Liver (tissue), 9 donors: ENCODE measurements around the gene TBCD. TPM values are rescaled to one million over a fixed set of nuclear protein-coding genes. Genes with fewer than 3 reads are reported as not detected.

Source experiments
- DNase-seq: peaks from one replicate; pipeline ENCODE4 v3.0.0-alpha.2; 2017; ENCODE audit warnings: low spot score
- H3K27ac ChIP-seq, 2 donors: one replicate each; pipeline ENCODE4 v1.7.0; 2013; ENCODE audit warnings: inconsistent platforms in 2 of 2, low read length in 2 of 2, control low read depth in 1 of 2, low read depth in 1 of 2, mild to moderate bottlenecking in 1 of 2
- H3K27me3 ChIP-seq, 4 donors: one replicate each; pipeline versions ENCODE4 v1.6.1 to v1.7.0; 2013; ENCODE audit warnings: low read length in 3 of 4, inconsistent platforms in 1 of 4, mild to moderate bottlenecking in 1 of 4, moderate library complexity in 1 of 4; ENCODE audit not compliant: control insufficient read depth in 4 of 4, insufficient read depth in 4 of 4
- H3K36me3 ChIP-seq, 4 donors: one replicate each; pipeline versions ENCODE4 v1.6.1 to v1.7.0; 2013; ENCODE audit warnings: low read length in 3 of 4, mild to moderate bottlenecking in 3 of 4, low read depth in 1 of 4, moderate library complexity in 1 of 4; ENCODE audit not compliant: control insufficient read depth in 4 of 4, insufficient read depth in 3 of 4
- H3K4me1 ChIP-seq, 4 donors: one replicate each; pipeline versions ENCODE4 v1.6.1 to v1.7.0; 2013; ENCODE audit warnings: low read length in 3 of 4, mild to moderate bottlenecking in 3 of 4, moderate library complexity in 1 of 4; ENCODE audit not compliant: control insufficient read depth in 4 of 4, insufficient read depth in 4 of 4
- H3K4me3 ChIP-seq, 3 donors: one replicate each; pipeline versions ENCODE4 v1.6.1 to v1.7.0; 2013; ENCODE audit warnings: low read length in 3 of 3, control low read depth in 1 of 3, low read depth in 1 of 3, mild to moderate bottlenecking in 1 of 3
- H3K9ac ChIP-seq, 2 donors: one replicate each; pipeline ENCODE4 v1.7.0; 2013; ENCODE audit warnings: low read length in 2 of 2, mild to moderate bottlenecking in 2 of 2, moderate library complexity in 2 of 2, control low read depth in 1 of 2, low read depth in 1 of 2
- H3K9me3 ChIP-seq, 4 donors: one replicate each; pipeline versions ENCODE4 v1.6.1 to v1.7.0; 2013; ENCODE audit warnings: low read length in 3 of 4; ENCODE audit not compliant: control insufficient read depth in 4 of 4
- EGR1 ChIP-seq, 2 donors: IDR thresholded peaks; 2 replicates each; pipeline ENCODE4 v1.6.1; 2016 to 2018; ENCODE audit warnings: antibody characterized with exemption in 2 of 2, low read depth in 2 of 2
- FOXA1 ChIP-seq: IDR thresholded peaks from 2 replicates; pipeline ENCODE4 v1.6.1; 2016; ENCODE audit warnings: antibody characterized with exemption
- FOXA2 ChIP-seq: IDR thresholded peaks from 2 replicates; pipeline ENCODE4 v1.6.1; 2016; ENCODE audit warnings: antibody characterized with exemption
- GABPA ChIP-seq, 2 donors: IDR thresholded peaks in 1 of 2; conservative IDR thresholded peaks in 1 of 2; 2 replicates each; pipeline ENCODE4 v1.6.1; 2016; ENCODE audit warnings: antibody characterized with exemption in 2 of 2, mild to moderate bottlenecking in 1 of 2, moderate library complexity in 1 of 2
- HNF4A ChIP-seq, 2 donors: conservative IDR thresholded peaks; 2 replicates each; pipeline ENCODE4 v1.6.1; 2016; ENCODE audit warnings: antibody characterized with exemption in 2 of 2, mild to moderate bottlenecking in 2 of 2
- HNF4G ChIP-seq: IDR thresholded peaks from 2 replicates; pipeline ENCODE4 v1.6.1; 2016; ENCODE audit warnings: antibody characterized with exemption
- JUND ChIP-seq, 2 donors: IDR thresholded peaks; 2 replicates each; pipeline ENCODE4 v1.6.1; 2016; ENCODE audit warnings: antibody characterized with exemption in 2 of 2
- MAX ChIP-seq: IDR thresholded peaks from 2 replicates; pipeline ENCODE4 v1.6.1; 2016; ENCODE audit warnings: antibody characterized with exemption
- NR2F2 ChIP-seq: IDR thresholded peaks from 2 replicates; pipeline ENCODE4 v1.6.1; 2016; ENCODE audit warnings: antibody characterized with exemption
- RAD21 ChIP-seq, 2 donors: IDR thresholded peaks; 2 replicates each; pipeline ENCODE4 v1.6.1; 2016; ENCODE audit warnings: antibody characterized with exemption in 2 of 2, mild to moderate bottlenecking in 2 of 2
- RXRA ChIP-seq, 2 donors: IDR thresholded peaks; 2 replicates each; pipeline ENCODE4 v1.6.1; 2017 to 2018; ENCODE audit warnings: antibody characterized with exemption in 2 of 2, mild to moderate bottlenecking in 1 of 2
- SP1 ChIP-seq: IDR thresholded peaks from 2 replicates; pipeline ENCODE4 v1.6.1; 2018; ENCODE audit warnings: antibody characterized with exemption, mild to moderate bottlenecking
- TAF1 ChIP-seq: conservative IDR thresholded peaks from 2 replicates; pipeline ENCODE4 v1.6.1; 2016; ENCODE audit warnings: antibody characterized with exemption, mild to moderate bottlenecking
- YY1 ChIP-seq: IDR thresholded peaks from 2 replicates; pipeline ENCODE4 v1.6.1; 2016; ENCODE audit warnings: antibody characterized with exemption, mild to moderate bottlenecking
- WGBS: extraction: QIAGEN DNeasy Blood & Tissue Kit; methylation state at CpG from one replicate; pipeline ENCODE4 v1.1.7; 2013; 5-methylcytosine and 5-hydroxymethylcytosine counted together
- polyA plus RNA-seq, 2 donors: library from polyadenylated mRNA; stranded (reverse) in 1 of 2; unstranded in 1 of 2; fragments of 200-250 nt in 1 of 2; fragments of >200 nt in 1 of 2; fragmentation: Nextera tagmentation in 1 of 2; extraction: Ambion mirVana in 1 of 2; gene quantifications; one replicate each; pipeline versions ENCODE4 v1.2.1 to v1.2.3, GENCODE V29; 2013 to 2015
- total RNA-seq, 2 donors: library from RNA; depleted of rRNA; stranded (reverse); fragments of >200 nt; gene quantifications; one replicate each; pipeline ENCODE4 v1.2.3, GENCODE V29; 2014
- TF ChIP-seq, protein P1 (sequence below): fragments of 150-350 bp; IDR thresholded peaks from 2 replicates; pipeline ENCODE4 v1.5.1; 2017; ENCODE audit warnings: improper control_type of control experiment, low read depth, low read length; ENCODE audit not compliant: missing input control
- TF ChIP-seq, protein P2 (sequence below): IDR thresholded peaks from 2 replicates; pipeline ENCODE4 v1.6.1; 2016; ENCODE audit warnings: antibody characterized with exemption, mild to moderate bottlenecking
- TF ChIP-seq, protein P3 (sequence below): IDR thresholded peaks from 2 replicates; pipeline ENCODE4 v1.6.1; 2016; ENCODE audit warnings: antibody characterized with exemption
- TF ChIP-seq, protein P4 (sequence below): IDR thresholded peaks from 2 replicates; pipeline ENCODE4 v1.6.1; 2016; ENCODE audit warnings: antibody characterized with exemption
- donor health status: healthy.
- donor health status: healthy.
- donor health status: healthy.
- donor health status: healthy.
- donor health status: healthy.

Gene TBCD
- total and polyA plus RNA-seq, 4 donors = 29.8 to 42.2 (median 33.0) TPM

DNA sequence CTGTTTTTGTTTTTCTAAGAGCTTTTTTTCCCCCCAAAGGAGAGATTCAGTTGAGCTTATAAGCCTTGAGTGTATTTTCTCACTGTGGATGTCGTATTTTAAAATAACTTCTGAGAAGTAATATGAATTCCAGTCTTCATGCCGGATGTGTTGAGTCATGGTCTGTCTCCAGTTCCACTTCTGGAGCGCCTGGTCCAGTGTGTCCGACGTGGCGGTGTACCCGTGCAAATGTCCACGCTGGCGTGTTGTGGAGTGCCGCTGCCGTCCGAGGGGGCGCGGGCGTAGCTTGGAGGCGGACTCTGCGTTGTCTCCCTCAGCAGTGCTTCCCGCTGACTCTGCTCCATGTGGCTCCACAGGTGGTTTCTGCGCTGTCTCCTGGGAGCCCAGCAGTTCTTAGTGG lies 148.9 kb downstream of the TBCD start:
- Histone ChIP-seq H3K4me1 (no peaks in the 10 kb centered on the region), H3K4me3 (no peak overlapping the region), H3K27ac (no peak overlapping the region), H3K9me3 (no peaks in the 10 kb centered on the region), H3K27me3 (no peaks in the 10 kb centered on the region), H3K36me3 (peaks cover 0 to 31% (median 9%) of the 10 kb centered on the region in 4 donors), H3K9ac (no peak overlapping the region)
- WGBS = 97% methylated on average over 19 of the region's 19 CpGs
- TF ChIP-seq HNF4A (conservative IDR thresholded peaks at IDR 0.05) = no peak
- no peak for TF ChIP-seq FOXA1
- no peak for TF ChIP-seq FOXA2
- TF ChIP-seq YY1 = no peak
- no peak for TF ChIP-seq RXRA (IDR thresholded peaks at IDR 0.05)
- TF ChIP-seq, protein P1, sequence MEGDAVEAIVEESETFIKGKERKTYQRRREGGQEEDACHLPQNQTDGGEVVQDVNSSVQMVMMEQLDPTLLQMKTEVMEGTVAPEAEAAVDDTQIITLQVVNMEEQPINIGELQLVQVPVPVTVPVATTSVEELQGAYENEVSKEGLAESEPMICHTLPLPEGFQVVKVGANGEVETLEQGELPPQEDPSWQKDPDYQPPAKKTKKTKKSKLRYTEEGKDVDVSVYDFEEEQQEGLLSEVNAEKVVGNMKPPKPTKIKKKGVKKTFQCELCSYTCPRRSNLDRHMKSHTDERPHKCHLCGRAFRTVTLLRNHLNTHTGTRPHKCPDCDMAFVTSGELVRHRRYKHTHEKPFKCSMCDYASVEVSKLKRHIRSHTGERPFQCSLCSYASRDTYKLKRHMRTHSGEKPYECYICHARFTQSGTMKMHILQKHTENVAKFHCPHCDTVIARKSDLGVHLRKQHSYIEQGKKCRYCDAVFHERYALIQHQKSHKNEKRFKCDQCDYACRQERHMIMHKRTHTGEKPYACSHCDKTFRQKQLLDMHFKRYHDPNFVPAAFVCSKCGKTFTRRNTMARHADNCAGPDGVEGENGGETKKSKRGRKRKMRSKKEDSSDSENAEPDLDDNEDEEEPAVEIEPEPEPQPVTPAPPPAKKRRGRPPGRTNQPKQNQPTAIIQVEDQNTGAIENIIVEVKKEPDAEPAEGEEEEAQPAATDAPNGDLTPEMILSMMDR = no peak
- TF ChIP-seq, protein P2, sequence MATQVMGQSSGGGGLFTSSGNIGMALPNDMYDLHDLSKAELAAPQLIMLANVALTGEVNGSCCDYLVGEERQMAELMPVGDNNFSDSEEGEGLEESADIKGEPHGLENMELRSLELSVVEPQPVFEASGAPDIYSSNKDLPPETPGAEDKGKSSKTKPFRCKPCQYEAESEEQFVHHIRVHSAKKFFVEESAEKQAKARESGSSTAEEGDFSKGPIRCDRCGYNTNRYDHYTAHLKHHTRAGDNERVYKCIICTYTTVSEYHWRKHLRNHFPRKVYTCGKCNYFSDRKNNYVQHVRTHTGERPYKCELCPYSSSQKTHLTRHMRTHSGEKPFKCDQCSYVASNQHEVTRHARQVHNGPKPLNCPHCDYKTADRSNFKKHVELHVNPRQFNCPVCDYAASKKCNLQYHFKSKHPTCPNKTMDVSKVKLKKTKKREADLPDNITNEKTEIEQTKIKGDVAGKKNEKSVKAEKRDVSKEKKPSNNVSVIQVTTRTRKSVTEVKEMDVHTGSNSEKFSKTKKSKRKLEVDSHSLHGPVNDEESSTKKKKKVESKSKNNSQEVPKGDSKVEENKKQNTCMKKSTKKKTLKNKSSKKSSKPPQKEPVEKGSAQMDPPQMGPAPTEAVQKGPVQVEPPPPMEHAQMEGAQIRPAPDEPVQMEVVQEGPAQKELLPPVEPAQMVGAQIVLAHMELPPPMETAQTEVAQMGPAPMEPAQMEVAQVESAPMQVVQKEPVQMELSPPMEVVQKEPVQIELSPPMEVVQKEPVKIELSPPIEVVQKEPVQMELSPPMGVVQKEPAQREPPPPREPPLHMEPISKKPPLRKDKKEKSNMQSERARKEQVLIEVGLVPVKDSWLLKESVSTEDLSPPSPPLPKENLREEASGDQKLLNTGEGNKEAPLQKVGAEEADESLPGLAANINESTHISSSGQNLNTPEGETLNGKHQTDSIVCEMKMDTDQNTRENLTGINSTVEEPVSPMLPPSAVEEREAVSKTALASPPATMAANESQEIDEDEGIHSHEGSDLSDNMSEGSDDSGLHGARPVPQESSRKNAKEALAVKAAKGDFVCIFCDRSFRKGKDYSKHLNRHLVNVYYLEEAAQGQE = no peak
- TF ChIP-seq EGR1 (IDR thresholded peaks at IDR 0.05; ENCODE audit: low read depth in 2 of 2) = no peak
- TF ChIP-seq, protein P3, sequence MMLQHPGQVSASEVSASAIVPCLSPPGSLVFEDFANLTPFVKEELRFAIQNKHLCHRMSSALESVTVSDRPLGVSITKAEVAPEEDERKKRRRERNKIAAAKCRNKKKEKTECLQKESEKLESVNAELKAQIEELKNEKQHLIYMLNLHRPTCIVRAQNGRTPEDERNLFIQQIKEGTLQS = no peak
- TF ChIP-seq TAF1 = no peak
- no peak for TF ChIP-seq MAX
- TF ChIP-seq SP1 = no peak
- no peak for TF ChIP-seq GABPA (IDR thresholded peaks at IDR 0.05 in 1 of 2, conservative IDR thresholded peaks at IDR 0.05 in 1 of 2)
- no peak for TF ChIP-seq RAD21 (IDR thresholded peaks at IDR 0.05)
- no peak for TF ChIP-seq NR2F2
- TF ChIP-seq JUND (IDR thresholded peaks at IDR 0.05) = no peak
- TF ChIP-seq, protein P4, sequence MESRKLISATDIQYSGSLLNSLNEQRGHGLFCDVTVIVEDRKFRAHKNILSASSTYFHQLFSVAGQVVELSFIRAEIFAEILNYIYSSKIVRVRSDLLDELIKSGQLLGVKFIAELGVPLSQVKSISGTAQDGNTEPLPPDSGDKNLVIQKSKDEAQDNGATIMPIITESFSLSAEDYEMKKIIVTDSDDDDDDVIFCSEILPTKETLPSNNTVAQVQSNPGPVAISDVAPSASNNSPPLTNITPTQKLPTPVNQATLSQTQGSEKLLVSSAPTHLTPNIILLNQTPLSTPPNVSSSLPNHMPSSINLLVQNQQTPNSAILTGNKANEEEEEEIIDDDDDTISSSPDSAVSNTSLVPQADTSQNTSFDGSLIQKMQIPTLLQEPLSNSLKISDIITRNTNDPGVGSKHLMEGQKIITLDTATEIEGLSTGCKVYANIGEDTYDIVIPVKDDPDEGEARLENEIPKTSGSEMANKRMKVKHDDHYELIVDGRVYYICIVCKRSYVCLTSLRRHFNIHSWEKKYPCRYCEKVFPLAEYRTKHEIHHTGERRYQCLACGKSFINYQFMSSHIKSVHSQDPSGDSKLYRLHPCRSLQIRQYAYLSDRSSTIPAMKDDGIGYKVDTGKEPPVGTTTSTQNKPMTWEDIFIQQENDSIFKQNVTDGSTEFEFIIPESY = no peak
- TF ChIP-seq HNF4G = no peak
- DNase-seq = no peak
